SH-SY5Y (cell line): Measurements from ENCODE around the gene LYRM2.

ENCODE experiments used
- GATA2 ChIP-seq: IDR thresholded peaks from 2 replicates; pipeline ENCODE4 v1.6.1; 2011; ENCODE audit warnings: mild to moderate bottlenecking, low read depth, low read length
- GATA3 ChIP-seq: IDR thresholded peaks from 2 replicates; pipeline ENCODE4 v1.6.1; 2011; ENCODE audit warnings: low read depth, mild to moderate bottlenecking, low read length, moderate library complexity

The LYRM2 gene

GRCh38 chr6:89615882-89616281 lies 22.7 kb downstream of the LYRM2 start:
- TF ChIP-seq GATA3 (no peak), GATA2 (no peak)

GRCh38 chr6:89613790-89614189 lies 24.8 kb downstream of the LYRM2 start:
- TF ChIP-seq GATA3 = no peak
- no peak for TF ChIP-seq GATA2

- TF ChIP-seq GATA3 (no peak), GATA2 (no peak)
Measured at GRCh38 chr6:89612121-89612520, 26.4 kb downstream of the LYRM2 start.

GRCh38 chr6:89611666-89612065 lies 26.9 kb downstream of the LYRM2 start:
- no peak for TF ChIP-seq GATA2

- no peak for TF ChIP-seq GATA3
- TF ChIP-seq GATA2 = no peak
Measured at GRCh38 chr6:89610149-89610642, 28.4 kb downstream of the LYRM2 start.

- TF ChIP-seq GATA3 (no peak), GATA2 (no peak)
Measured at GRCh38 chr6:89605861-89606260, 32.7 kb downstream of the LYRM2 start.

- TF ChIP-seq GATA3 (no peak), GATA2 (no peak)
Measured at GRCh38 chr6:89604653-89605052, 33.9 kb downstream of the LYRM2 start.

- TF ChIP-seq GATA2 (no peak), GATA3 (no peak)
Measured at GRCh38 chr6:89602166-89602565, 36.4 kb downstream of the LYRM2 start.

GRCh38 chr6:89599727-89600126 lies 38.8 kb downstream of the LYRM2 start:
- no peak for TF ChIP-seq GATA3
- no peak for TF ChIP-seq GATA2

- TF ChIP-seq GATA2 (0 out of 2 replicates have a peak, but pooled peaks have one; percentile 49), GATA3 (peak; percentile 48; the same call in 1 of the 2 replicates)
Measured at GRCh38 chr6:89597988-89598387, 40.6 kb downstream of the LYRM2 start.

- TF ChIP-seq GATA2 (no peak), GATA3 (no peak)
Measured at GRCh38 chr6:89597372-89597771, 41.2 kb downstream of the LYRM2 start.

- no peak for TF ChIP-seq GATA3
- TF ChIP-seq GATA2 = no peak
Measured at GRCh38 chr6:89596484-89596883, 42.1 kb downstream of the LYRM2 start.

GRCh38 chr6:89596056-89596455 lies 42.5 kb downstream of the LYRM2 start:
- TF ChIP-seq GATA2 (no peak), GATA3 (no peak)

- TF ChIP-seq GATA3 = no peak
- no peak for TF ChIP-seq GATA2
Measured at GRCh38 chr6:89591745-89592144, 46.8 kb downstream of the LYRM2 start.

- TF ChIP-seq GATA2 = no peak
- no peak for TF ChIP-seq GATA3
Measured at GRCh38 chr6:89590133-89590532, 48.4 kb downstream of the LYRM2 start.
